Liver (tissue), 9 donors: ENCODE data around the gene DMWD. TPM values are rescaled to one million over a fixed set of nuclear protein-coding genes. Genes with fewer than 3 reads are reported as not detected.

Experiments
- DNase-seq: peaks from one replicate; pipeline ENCODE4 v3.0.0-alpha.2; 2017; ENCODE audit warnings: low spot score
- H3K27ac ChIP-seq, 2 donors: one replicate each; pipeline ENCODE4 v1.7.0; 2013; ENCODE audit warnings: inconsistent platforms in 2 of 2, low read length in 2 of 2, control low read depth in 1 of 2, low read depth in 1 of 2, mild to moderate bottlenecking in 1 of 2
- H3K27me3 ChIP-seq, 4 donors: one replicate each; pipeline versions ENCODE4 v1.6.1 to v1.7.0; 2013; ENCODE audit warnings: low read length in 3 of 4, inconsistent platforms in 1 of 4, mild to moderate bottlenecking in 1 of 4, moderate library complexity in 1 of 4; ENCODE audit not compliant: control insufficient read depth in 4 of 4, insufficient read depth in 4 of 4
- H3K36me3 ChIP-seq, 4 donors: one replicate each; pipeline versions ENCODE4 v1.6.1 to v1.7.0; 2013; ENCODE audit warnings: low read length in 3 of 4, mild to moderate bottlenecking in 3 of 4, low read depth in 1 of 4, moderate library complexity in 1 of 4; ENCODE audit not compliant: control insufficient read depth in 4 of 4, insufficient read depth in 3 of 4
- H3K4me1 ChIP-seq, 4 donors: one replicate each; pipeline versions ENCODE4 v1.6.1 to v1.7.0; 2013; ENCODE audit warnings: low read length in 3 of 4, mild to moderate bottlenecking in 3 of 4, moderate library complexity in 1 of 4; ENCODE audit not compliant: control insufficient read depth in 4 of 4, insufficient read depth in 4 of 4
- H3K4me3 ChIP-seq, 3 donors: one replicate each; pipeline versions ENCODE4 v1.6.1 to v1.7.0; 2013; ENCODE audit warnings: low read length in 3 of 3, control low read depth in 1 of 3, low read depth in 1 of 3, mild to moderate bottlenecking in 1 of 3
- H3K9ac ChIP-seq, 2 donors: one replicate each; pipeline ENCODE4 v1.7.0; 2013; ENCODE audit warnings: low read length in 2 of 2, mild to moderate bottlenecking in 2 of 2, moderate library complexity in 2 of 2, control low read depth in 1 of 2, low read depth in 1 of 2
- H3K9me3 ChIP-seq, 4 donors: one replicate each; pipeline versions ENCODE4 v1.6.1 to v1.7.0; 2013; ENCODE audit warnings: low read length in 3 of 4; ENCODE audit not compliant: control insufficient read depth in 4 of 4
- ATF3 ChIP-seq: IDR thresholded peaks from 2 replicates; pipeline ENCODE4 v1.6.1; 2016; ENCODE audit warnings: antibody characterized with exemption
- CTCF ChIP-seq: fragments of 150-350 bp; IDR thresholded peaks from 2 replicates; pipeline ENCODE4 v1.5.1; 2017; ENCODE audit warnings: improper control_type of control experiment, low read depth, low read length; ENCODE audit not compliant: missing input control
- EGR1 ChIP-seq, 2 donors: IDR thresholded peaks; 2 replicates each; pipeline ENCODE4 v1.6.1; 2016 to 2018; ENCODE audit warnings: antibody characterized with exemption in 2 of 2, low read depth in 2 of 2
- FOXA1 ChIP-seq: IDR thresholded peaks from 2 replicates; pipeline ENCODE4 v1.6.1; 2016; ENCODE audit warnings: antibody characterized with exemption
- FOXA2 ChIP-seq: IDR thresholded peaks from 2 replicates; pipeline ENCODE4 v1.6.1; 2016; ENCODE audit warnings: antibody characterized with exemption
- GABPA ChIP-seq, 2 donors: IDR thresholded peaks in 1 of 2; conservative IDR thresholded peaks in 1 of 2; 2 replicates each; pipeline ENCODE4 v1.6.1; 2016; ENCODE audit warnings: antibody characterized with exemption in 2 of 2, mild to moderate bottlenecking in 1 of 2, moderate library complexity in 1 of 2
- HNF4A ChIP-seq, 2 donors: conservative IDR thresholded peaks; 2 replicates each; pipeline ENCODE4 v1.6.1; 2016; ENCODE audit warnings: antibody characterized with exemption in 2 of 2, mild to moderate bottlenecking in 2 of 2
- HNF4G ChIP-seq: IDR thresholded peaks from 2 replicates; pipeline ENCODE4 v1.6.1; 2016; ENCODE audit warnings: antibody characterized with exemption
- JUND ChIP-seq, 2 donors: IDR thresholded peaks; 2 replicates each; pipeline ENCODE4 v1.6.1; 2016; ENCODE audit warnings: antibody characterized with exemption in 2 of 2
- MAX ChIP-seq: IDR thresholded peaks from 2 replicates; pipeline ENCODE4 v1.6.1; 2016; ENCODE audit warnings: antibody characterized with exemption
- NR2F2 ChIP-seq: IDR thresholded peaks from 2 replicates; pipeline ENCODE4 v1.6.1; 2016; ENCODE audit warnings: antibody characterized with exemption
- RAD21 ChIP-seq, 2 donors: IDR thresholded peaks; 2 replicates each; pipeline ENCODE4 v1.6.1; 2016; ENCODE audit warnings: antibody characterized with exemption in 2 of 2, mild to moderate bottlenecking in 2 of 2
- REST ChIP-seq: IDR thresholded peaks from 2 replicates; pipeline ENCODE4 v1.6.1; 2016; ENCODE audit warnings: antibody characterized with exemption, mild to moderate bottlenecking
- RXRA ChIP-seq, 2 donors: IDR thresholded peaks; 2 replicates each; pipeline ENCODE4 v1.6.1; 2017 to 2018; ENCODE audit warnings: antibody characterized with exemption in 2 of 2, mild to moderate bottlenecking in 1 of 2
- SP1 ChIP-seq: IDR thresholded peaks from 2 replicates; pipeline ENCODE4 v1.6.1; 2018; ENCODE audit warnings: antibody characterized with exemption, mild to moderate bottlenecking
- TAF1 ChIP-seq: conservative IDR thresholded peaks from 2 replicates; pipeline ENCODE4 v1.6.1; 2016; ENCODE audit warnings: antibody characterized with exemption, mild to moderate bottlenecking
- YY1 ChIP-seq: IDR thresholded peaks from 2 replicates; pipeline ENCODE4 v1.6.1; 2016; ENCODE audit warnings: antibody characterized with exemption, mild to moderate bottlenecking
- ZBTB33 ChIP-seq: IDR thresholded peaks from 2 replicates; pipeline ENCODE4 v1.6.1; 2016; ENCODE audit warnings: antibody characterized with exemption
- WGBS: extraction: QIAGEN DNeasy Blood & Tissue Kit; methylation state at CpG from one replicate; pipeline ENCODE4 v1.1.7; 2013; 5-methylcytosine and 5-hydroxymethylcytosine counted together
- polyA plus RNA-seq, 2 donors: library from polyadenylated mRNA; stranded (reverse) in 1 of 2; unstranded in 1 of 2; fragments of 200-250 nt in 1 of 2; fragments of >200 nt in 1 of 2; fragmentation: Nextera tagmentation in 1 of 2; extraction: Ambion mirVana in 1 of 2; gene quantifications; one replicate each; pipeline versions ENCODE4 v1.2.1 to v1.2.3, GENCODE V29; 2013 to 2015
- total RNA-seq, 2 donors: library from RNA; depleted of rRNA; stranded (reverse); fragments of >200 nt; gene quantifications; one replicate each; pipeline ENCODE4 v1.2.3, GENCODE V29; 2014
- donor health status: healthy.
- donor health status: healthy.
- donor health status: healthy.
- donor health status: healthy.
- donor health status: healthy.

The DMWD gene
- total and polyA plus RNA-seq, 4 donors = 3.7 to 14.6 (median 8.9) TPM

GRCh38 chr19:45824041-45824471 is 31.4 kb upstream of the DMWD start:
- Histone ChIP-seq H3K27me3 (no peaks in the 10 kb centered on the region), H3K4me3 (no peak overlapping the region), H3K27ac (no peak overlapping the region), H3K36me3 (peaks cover 25 to 88% (median 33%) of the 10 kb centered on the region in 4 donors), H3K4me1 (no peaks in the 10 kb centered on the region), H3K9ac (no peak overlapping the region), H3K9me3 (no peaks in the 10 kb centered on the region)
- no peak for TF ChIP-seq ZBTB33
- no peak for TF ChIP-seq HNF4A (conservative IDR thresholded peaks at IDR 0.05)
- TF ChIP-seq HNF4G = no peak
- TF ChIP-seq CTCF = no peak
- TF ChIP-seq RAD21 (IDR thresholded peaks at IDR 0.05) = no peak
- TF ChIP-seq MAX = no peak
- TF ChIP-seq JUND (IDR thresholded peaks at IDR 0.05) = no peak
- no peak for TF ChIP-seq YY1
- no peak for TF ChIP-seq FOXA2
- TF ChIP-seq RXRA (IDR thresholded peaks at IDR 0.05) = no peak
- TF ChIP-seq REST = no peak
- no peak for TF ChIP-seq NR2F2
- no peak for TF ChIP-seq SP1
- no peak for TF ChIP-seq FOXA1
- no peak for TF ChIP-seq GABPA (IDR thresholded peaks at IDR 0.05 in 1 of 2, conservative IDR thresholded peaks at IDR 0.05 in 1 of 2)
- TF ChIP-seq ATF3 = no peak
- TF ChIP-seq TAF1 = no peak
- TF ChIP-seq EGR1 (IDR thresholded peaks at IDR 0.05; ENCODE audit: low read depth in 2 of 2) = no peak
- WGBS = 69% methylated on average over 12 of the region's 12 CpGs
- no peak for DNase-seq
